ENCODE measurements around the gene KRR1.
"Not testable (repeated sequence)": the region's sequence is repeated elsewhere in the genome, so short reads cannot be mapped to it uniquely, and the experiment has no call there.

KRR1 gene

DNA sequence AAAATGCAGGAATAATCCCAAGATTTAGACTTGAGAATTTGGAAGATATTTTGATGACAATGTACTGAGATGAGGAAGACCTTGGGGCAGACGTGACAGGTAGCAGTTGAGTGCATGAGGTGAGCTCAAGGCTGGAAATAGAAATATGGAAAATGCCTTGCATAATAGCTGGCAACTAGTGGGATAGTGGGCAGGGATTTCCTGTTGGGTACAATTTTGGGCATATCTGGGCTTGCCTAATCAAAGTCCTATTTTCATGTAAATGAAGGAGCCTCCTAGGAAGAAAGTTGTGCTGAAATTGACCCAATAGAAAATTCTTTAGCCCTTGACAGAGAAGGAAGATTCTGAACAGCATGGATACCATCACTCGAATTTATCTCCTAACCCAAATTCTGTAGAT, 37.3 kb downstream of the KRR1 start:
- DNase-seq: no peak

DNA sequence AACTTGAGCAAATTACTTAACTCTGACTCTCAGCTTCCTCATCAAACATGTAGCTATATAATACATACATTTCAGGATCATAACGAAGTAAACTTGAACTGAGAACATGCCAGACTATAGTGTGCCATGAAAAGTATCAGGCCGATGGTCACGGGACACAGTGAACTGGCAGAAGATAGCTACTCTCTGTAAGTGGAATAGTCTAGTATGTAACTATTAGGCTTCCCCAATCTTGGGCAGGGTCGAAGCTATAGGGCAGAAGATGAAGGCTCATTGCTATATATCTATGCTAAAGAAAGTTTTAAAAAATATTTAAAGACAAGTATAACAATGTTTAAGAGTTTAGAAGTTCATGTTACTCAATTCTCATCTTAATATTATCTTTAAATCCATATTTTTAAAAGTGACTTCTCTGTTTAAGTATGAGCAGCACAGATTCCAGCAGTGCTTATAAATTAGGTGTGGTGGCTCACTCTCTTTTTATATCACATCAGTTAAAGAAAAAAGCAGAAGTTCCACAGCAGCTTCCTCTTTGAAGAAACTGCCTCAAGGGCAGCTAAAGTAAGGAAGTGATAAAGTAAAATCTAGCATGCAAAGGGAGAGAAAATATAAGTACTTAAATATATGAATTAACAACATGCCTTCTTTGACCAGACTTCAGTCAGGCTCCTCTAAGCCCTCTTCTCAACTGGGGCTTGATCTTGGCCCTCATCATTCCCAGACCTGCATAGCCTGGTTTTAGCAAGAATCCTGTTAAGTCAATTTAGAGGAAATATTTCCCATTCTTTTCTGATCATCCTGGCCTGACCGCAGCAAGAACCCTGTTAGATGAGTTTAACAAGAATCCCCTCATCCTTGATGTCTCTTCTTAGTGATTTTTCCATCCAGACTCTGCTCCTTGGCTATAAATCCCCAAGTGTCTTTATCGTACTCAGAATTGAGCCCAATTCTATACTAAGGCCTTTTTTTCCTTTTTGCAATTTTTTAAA, 39.2 kb downstream of the KRR1 start:
- DNase-seq: no peak

DNA sequence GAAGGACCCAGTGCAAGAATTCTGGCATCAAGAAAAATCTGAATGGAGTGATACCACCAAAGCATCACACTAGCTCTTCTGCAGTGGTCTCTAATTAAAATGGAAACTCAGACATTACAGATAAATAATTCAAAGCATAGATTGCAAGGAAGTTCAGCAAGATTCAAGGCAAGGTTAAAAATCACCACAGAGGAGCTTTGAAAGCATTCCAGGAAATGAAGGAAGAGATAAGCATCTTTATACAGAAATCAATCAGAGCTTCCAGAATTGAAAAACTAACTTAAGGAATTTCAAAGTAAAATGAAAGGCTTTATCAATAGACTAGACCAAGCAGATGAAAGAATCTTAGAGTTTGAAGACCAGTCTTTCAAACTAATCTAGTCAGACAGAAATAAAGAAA, 51.2 kb downstream of the KRR1 start:
- DNase-seq: no peak

DNA sequence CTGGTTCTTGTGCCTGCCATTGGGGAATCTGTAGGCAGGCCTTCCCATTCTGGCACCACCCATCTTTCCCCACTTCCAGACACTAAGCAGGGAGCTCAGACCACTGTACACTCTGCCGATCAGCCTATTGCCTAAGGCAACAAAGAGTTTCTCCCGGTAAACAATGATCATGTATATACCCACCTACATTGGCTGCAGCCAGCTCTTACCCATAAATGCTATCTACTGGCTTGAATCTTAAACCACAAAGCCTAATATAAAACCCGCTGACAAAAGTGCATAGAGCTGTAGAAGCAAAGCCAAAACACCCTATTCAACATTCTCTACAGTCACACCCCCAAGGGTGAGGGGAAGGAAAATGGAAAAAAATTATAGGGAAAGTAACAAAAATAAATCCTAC, 51.7 kb downstream of the KRR1 start:
- no peak for DNase-seq

DNA sequence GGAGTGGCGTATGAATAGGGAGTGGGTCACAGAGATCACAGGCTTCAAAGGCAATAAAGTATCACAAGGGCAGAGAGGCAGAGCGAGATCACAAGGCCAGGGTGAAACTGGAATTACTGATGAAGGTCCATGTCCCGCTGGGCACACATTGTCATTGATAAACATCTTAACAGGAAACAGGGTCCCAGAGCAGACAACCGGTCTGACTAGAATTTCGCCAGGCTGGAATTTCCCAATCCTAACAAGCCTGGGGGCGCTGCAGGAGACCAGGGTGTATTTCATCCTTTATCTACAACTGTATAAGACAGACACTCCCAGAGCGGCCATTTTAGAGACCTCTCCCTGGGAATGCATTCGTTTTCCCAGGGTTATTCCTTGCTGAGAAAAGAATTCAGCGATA, 53.5 kb downstream of the KRR1 start:
- DNase-seq: not testable (repeated sequence)

DNA sequence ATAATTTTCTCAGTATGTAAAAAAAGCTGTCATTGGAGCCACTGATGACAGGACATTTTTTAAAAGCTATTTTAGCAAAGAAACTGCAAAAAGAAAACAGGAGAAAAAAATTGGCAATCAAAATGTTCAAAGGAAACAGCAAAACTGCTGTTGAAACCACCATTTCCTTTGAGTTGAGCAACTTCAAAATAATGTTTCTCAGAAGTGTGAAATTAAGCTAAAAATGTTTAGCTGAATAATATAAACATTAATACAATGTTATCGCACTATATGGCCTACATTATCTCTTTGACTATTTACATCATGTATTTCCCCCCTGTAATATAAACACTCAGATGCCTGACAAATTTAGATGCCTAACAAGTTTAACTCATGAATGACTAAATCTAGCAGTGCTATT, 54.2 kb downstream of the KRR1 start:
- DNase-seq: no peak

DNA sequence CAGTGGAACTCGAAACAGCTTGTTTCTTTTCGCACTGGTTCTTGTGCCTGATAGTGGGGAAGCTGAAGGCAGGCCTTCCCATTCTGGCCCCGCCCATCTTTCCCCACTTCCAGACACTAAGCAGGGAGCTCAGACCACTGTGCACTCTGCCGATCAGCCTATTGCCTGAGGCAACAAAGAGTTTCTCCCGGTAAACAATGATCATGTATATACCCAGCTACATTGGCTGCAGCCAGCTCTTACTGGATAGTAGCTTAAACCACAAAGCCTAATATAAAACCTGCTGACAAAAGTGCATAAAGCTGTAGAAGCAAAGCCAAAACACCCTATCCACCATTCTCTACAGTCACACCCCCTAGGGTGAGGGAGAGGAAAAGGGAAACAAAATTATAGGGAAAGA, 55.6 kb downstream of the KRR1 start:
- no peak for DNase-seq

DNA sequence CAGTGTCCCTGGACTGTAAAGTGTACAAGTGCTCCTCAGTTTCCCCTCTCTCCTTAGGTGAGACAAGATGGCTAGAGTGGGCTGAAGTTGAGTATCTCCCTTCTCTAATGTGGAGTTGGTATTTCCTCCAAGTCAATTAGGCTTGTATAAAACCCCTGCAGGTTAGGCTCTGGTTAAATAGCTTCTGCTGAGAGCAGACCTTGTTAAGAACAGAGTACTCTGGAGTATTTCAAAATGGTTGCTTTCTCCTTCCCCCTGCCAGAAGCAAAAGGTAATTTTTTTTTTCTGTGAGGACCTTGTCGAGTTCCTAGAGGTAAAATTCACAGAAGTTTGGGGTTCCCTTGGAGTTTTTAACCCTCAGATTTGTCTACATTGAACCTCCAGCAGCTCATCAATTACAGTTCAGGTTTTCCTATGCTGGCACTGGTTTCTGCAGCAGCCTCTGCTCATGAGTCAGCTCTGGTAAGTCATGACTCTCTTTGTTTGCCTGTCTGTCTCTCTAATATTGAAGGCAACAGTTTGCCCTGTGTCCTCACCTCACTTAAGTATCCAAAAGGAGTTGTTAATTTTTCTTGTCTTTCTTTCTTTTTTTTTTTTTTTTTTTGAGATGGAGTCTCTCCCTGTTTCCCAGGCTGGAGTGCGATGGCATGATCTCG, 58.6 kb downstream of the KRR1 start:
- no peak for DNase-seq

DNA sequence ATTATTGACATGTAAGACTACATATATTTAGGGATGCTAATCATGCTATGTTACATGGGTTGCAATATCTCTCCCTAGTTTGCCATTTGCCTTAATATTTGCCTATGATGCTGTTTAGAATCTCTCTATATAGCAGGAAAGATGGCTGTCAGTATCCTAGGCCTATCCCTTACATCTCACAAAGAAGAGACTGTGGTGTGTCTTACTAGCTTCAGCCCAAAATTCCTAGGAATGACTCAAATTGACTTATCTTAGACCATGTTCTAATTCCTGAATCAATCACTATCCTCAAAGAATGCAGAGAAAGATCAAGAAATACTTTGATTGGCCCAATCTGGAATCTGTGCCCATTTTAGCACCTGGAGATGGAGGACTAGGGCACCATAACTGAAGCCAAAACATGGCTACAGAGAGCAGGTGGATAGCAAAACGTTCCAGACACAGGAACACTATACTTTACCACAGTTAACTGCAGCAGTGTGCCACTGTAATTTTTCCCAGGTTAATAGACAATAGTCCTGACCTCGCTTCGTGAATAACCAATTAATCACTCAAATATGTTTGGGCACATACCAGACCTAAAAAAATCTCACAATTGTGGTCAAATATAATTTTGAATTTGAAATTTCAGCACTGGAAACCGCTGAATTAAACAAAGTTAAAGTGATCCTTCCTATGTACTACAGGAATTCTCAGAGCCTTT, 63.6 kb downstream of the KRR1 start:
- no peak for DNase-seq

DNA sequence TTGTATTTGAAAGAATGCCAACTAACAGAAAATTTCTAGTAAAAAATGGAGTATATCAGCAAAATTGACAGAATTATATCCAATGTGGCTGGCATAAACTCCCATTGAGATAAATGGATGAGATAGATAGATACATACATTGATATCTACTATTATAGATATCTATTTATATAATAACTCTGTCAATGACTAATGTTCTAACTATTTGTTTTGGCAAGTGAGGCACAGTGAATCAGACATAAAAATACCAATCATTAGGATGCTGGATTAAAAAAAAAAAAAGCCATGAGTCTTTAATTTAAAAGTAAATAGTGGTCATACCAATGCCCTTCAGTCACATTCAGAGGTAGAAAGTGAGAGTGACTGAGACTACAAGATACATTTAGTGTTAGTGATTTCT, 64.6 kb downstream of the KRR1 start:
- DNase-seq: no peak

DNA sequence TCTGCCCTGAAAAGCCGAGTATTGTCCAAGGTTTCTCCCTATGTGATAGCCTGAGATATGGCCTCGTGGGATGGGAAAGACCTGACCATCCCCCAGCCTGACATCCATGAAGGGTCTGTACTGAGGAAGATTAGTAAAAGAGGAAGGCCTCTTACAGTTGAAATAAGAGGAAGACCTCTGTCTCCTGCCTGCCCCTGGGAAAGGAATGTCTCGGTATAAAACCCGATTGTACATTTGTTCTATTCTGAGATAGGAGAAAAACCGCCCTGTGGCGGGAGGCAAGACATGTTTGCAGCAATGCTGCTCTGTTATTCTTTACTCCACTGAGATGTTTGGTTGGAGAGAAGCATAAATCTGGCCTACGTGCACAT, 66.3 kb downstream of the KRR1 start:
- not testable (repeated sequence) for DNase-seq

DNA sequence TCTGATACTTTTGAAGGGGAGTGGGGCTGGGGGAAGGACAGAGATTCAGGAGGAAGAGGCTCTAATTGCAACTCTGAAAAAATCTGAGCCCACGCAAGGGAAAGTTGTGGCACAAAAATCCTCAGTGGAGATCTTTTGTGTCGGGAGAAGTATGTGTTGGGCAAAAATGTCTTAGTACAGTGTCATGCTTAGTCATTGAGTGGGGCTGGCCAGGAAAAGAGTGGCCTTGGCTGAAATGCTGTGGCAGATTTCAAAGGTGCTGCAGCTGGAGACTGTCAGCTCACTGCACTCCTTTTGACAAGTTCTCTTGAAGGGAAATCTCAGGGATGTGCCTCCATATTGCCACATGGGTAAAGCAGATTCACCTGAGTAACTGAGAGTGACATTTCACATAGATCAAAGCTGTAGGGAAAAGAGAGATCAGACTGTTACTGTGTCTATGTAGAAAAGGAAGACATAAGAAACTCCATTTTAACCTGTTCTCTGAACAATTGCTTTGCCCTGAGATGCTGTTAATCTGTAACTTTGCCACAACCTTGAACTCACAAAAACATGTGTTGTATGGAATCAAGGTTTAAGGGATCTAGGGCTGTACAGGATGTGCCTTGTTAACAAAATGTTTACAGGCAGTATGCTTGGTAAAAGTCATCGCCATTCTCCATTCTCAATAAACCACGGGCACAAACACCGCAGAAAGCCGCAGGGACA, 66.8 kb downstream of the KRR1 start:
- DNase-seq: no peak

DNA sequence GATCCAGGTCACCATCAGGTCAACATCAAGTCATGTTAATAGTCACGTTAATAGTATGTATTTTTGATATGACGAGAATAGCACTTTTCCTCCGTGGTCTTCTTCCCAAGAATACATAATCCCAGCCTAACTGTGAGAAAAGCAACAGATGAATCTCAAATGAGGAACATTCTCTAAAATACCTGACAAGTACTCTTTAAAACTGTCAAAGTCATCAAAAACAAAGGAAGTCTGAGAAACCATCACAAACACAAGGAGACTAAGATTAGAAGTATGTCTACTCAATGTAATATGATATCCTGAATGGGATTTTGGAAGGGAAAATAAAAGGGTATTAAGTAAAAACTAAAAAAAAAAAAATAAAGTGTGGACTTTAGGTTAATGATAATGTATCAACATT, 67.7 kb downstream of the KRR1 start:
- DNase-seq: no peak

DNA sequence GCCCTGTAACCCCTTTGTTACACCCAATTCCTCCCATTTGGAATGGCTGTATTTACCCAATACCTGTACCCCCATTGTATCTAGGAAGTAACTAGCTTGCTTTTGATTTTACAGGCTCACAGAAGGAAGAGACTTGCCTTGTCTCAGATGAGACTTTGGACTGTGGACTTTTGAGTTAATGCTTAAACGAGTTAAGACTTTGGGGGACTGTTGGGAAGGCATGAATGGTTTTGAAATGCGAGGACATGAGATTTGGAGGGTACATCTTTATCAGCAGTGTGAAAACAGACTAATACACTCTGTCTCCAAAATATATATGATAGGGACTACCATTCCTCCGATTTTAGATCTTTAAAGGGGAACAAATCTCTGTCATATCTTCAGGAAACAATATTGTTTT, 69.0 kb downstream of the KRR1 start:
- not testable (repeated sequence) for DNase-seq

DNA sequence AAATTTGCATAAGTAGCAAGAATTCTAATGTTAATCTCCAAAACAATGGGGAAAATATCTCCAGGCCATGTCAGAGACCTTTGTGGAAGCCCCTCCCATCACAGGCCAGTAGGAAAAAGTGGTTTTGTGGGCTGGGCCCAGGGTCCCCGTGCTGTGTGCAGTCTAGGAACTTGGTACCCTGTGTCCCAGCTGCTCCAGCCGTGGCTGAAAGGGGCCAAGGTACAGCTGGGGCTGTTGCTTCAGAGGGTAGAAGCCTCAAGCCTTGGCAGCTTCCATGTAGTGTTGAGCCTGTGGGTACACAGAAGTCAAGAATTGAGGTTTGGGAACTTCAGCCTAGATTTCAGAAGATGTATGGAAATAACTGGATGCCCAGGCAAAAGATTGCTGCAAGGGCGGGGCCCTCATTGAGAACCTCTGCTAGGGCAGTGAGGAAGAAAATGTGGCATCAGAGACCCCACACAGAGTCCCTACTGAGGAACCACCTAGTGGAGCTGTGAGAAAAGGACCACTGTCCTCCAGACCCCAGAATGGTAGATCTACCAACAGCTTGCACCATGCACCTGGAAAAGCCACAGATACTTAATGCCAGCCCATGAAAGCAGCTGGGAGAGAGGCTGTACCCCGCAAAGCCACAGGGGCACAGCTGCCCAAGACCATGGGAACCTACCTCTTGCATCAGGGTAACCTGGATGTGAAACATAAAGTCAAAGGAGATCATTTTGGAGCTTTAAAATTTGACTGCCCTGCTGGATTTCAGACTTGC, 69.5 kb downstream of the KRR1 start:
- DNase-seq: not testable (repeated sequence)

Measured in activated CD4-positive, alpha-beta T cell treated with anti-CD3 and anti-CD28 coated beads, Interleukin-2, amount 50 U/mL, for 48 hours (primary cell).